Iris pigment epithelial cell (primary cell): Measurements from ENCODE around the gene CHRM2.

Experiments used
- DNase-seq: peaks from one replicate; pipeline ENCODE4 v3.0.0-alpha.2; 2011; ENCODE audit warnings: low read depth

Gene CHRM2

GRCh38 chr7:137025469-137026175, 157.2 kb downstream of the CHRM2 start:
- peak; percentile 85 for DNase-seq

GRCh38 chr7:137026176-137026500, 157.7 kb downstream of the CHRM2 start:
- DNase-seq = peak; percentile 28

- DNase-seq = no peak
Observed at GRCh38 chr7:137032436-137032835, 164.0 kb downstream of the CHRM2 start.

GRCh38 chr7:137036768-137037167, 168.3 kb downstream of the CHRM2 start:
- no peak for DNase-seq

GRCh38 chr7:137038706-137039105, 170.3 kb downstream of the CHRM2 start:
- no peak for DNase-seq

- DNase-seq = no peak
Observed at GRCh38 chr7:137040745-137041144, 172.3 kb downstream of the CHRM2 start.

GRCh38 chr7:137045573-137045972, 177.1 kb downstream of the CHRM2 start:
- no peak for DNase-seq

- no peak for DNase-seq
Observed at GRCh38 chr7:137069249-137069963, 201.0 kb downstream of the CHRM2 start.
